Body of pancreas (tissue), 4 donors: ENCODE measurements around the gene BEX2. TPM values are rescaled to one million over a fixed set of nuclear protein-coding genes. Genes with fewer than 3 reads are reported as not detected.

Experiments used
- ATAC-seq: fragments of 150-250 bp; one replicate; pipeline ENCODE4 v1.9.1; 2016
- DNase-seq, 4 donors: peaks; one replicate each; pipeline ENCODE4 v3.0.0-alpha.2; 2019
- H3K27ac ChIP-seq, 4 donors: fragments of 200-600 bp; sonication (generic); 1 replicate in 3 of 4; 2 replicates in 1 of 4; pipeline versions ENCODE4 v1.5.1 to v1.6.1; 2016 to 2019; ENCODE audit warnings: mild to moderate bottlenecking in 1 of 4, mixed read lengths in 1 of 4, moderate library complexity in 1 of 4
- H3K27me3 ChIP-seq, 2 donors: fragments of 200-600 bp; sonication (generic); one replicate each; pipeline ENCODE4 v1.6.0; 2016; ENCODE audit warnings: mild to moderate bottlenecking in 1 of 2
- H3K36me3 ChIP-seq, 2 donors: fragments of 200-600 bp; sonication (generic); replicated peaks in 1 of 2; 2 replicates each; pipeline ENCODE4 v1.5.1; 2016; ENCODE audit warnings: low read depth in 2 of 2; ENCODE audit not compliant: insufficient read depth in 1 of 2
- H3K4me1 ChIP-seq: fragments of 200-600 bp; sonication (generic); one replicate; pipeline ENCODE4 v1.6.0; 2016
- H3K4me3 ChIP-seq, 2 donors: fragments of 200-600 bp; sonication (generic); 1 replicate in 1 of 2; 2 replicates in 1 of 2; pipeline ENCODE4 v1.5.1; 2016 to 2019
- H3K9me3 ChIP-seq, 3 donors: fragments of 200-600 bp; sonication (generic); 1 replicate in 2 of 3; 2 replicates in 1 of 3; pipeline ENCODE4 v1.5.1; 2016
- CTCF ChIP-seq, 7 experiments: fragments of 450-650 bp in 4 of 7; fragments of 200-600 bp in 3 of 7; sonication (generic) in 3 of 7; IDR thresholded peaks; one replicate each; pipeline ENCODE4 v1.5.1; 2016 to 2019; ENCODE audit warnings: antibody characterized with exemption in 7 of 7
- POLR2A ChIP-seq, 3 donors: fragments of 450-650 bp; IDR thresholded peaks; one replicate each; pipeline ENCODE4 v1.6.1; 2016; ENCODE audit warnings: antibody characterized with exemption in 3 of 3, mild to moderate bottlenecking in 2 of 3
- WGBS, 2 donors: methylation state at CpG; one replicate each; pipeline ENCODE4 v1.1.5; 2017; 5-methylcytosine and 5-hydroxymethylcytosine counted together
- intact Hi-C: fragments of 100-400 bp; cut with DNase I; formaldehyde crosslinking; loops from one replicate; pipeline ENCODE4 v1.15.1; 2023
- total RNA-seq, 2 donors: library from RNA; depleted of rRNA; stranded (reverse); fragments of >200 nt; gene quantifications; one replicate each; pipeline ENCODE4 v1.1.0, GENCODE V29; 2016

The BEX2 gene
- total RNA-seq, 2 donors from 2014 or later = 9.9 to 23.9 TPM

- Histone ChIP-seq H3K4me3 (peak within 1 kb of the TSS; percentile 15 to 34), H3K27me3 (no peaks in the 10 kb centered on the region), H3K9me3 (no peaks in the 10 kb centered on the region), H3K36me3 (no peaks in the 10 kb centered on the region), H3K27ac (peak within 1 kb of the TSS; percentile 25 to 91 (median 88)), H3K4me1 (peaks cover 4% of the 10 kb centered on the region)
- ATAC-seq = peak; percentile 93
- peak; percentile 51 to 73 (median 67) for DNase-seq
- WGBS, 2 donors = 0% methylated on average over 10 to 18 of the region's 18 CpGs
- no peak for TF ChIP-seq CTCF (IDR thresholded peaks at IDR 0.05)
- peak; percentile 48 to 91 (median 86) for TF ChIP-seq POLR2A (IDR thresholded peaks at IDR 0.05)
- intact Hi-C loops = no loop called here
These were observed 45.5 kb upstream of the BEX2 start, which contains the start of gene TCEAL9 for GRCh38 chrX:103356130-103356798. TSS of gene TCEAL9 (plus strand) at chrX:103356506. CDS start at chrX:103357685, 1,179 bp downstream.

GRCh38 chrX:103347682-103348397, 37.0 kb upstream of the BEX2 start:
- intact Hi-C loops = no loop called here
- WGBS, 2 donors = 56% methylated on average over 26 to 29 of the region's 29 CpGs
- DNase-seq (no peak), ATAC-seq (no peak)
- Histone ChIP-seq H3K27ac (no peak overlapping the region), H3K4me1 (no peaks in the 10 kb centered on the region), H3K9me3 (no peaks in the 10 kb centered on the region), H3K27me3 (no peaks in the 10 kb centered on the region), H3K36me3 (no peaks in the 10 kb centered on the region), H3K4me3 (no peak overlapping the region)
- TF ChIP-seq POLR2A (IDR thresholded peaks at IDR 0.05) (no peak), CTCF (IDR thresholded peaks at IDR 0.05) (no peak)

- DNase-seq = no peak
- intact Hi-C loops = no loop called here
- TF ChIP-seq CTCF (IDR thresholded peaks at IDR 0.05) (no peak), POLR2A (IDR thresholded peaks at IDR 0.05) (no peak)
- no peaks in the 10 kb centered on the region for H3K36me3 ChIP-seq
- H3K4me1 ChIP-seq = no peaks in the 10 kb centered on the region
- no peak overlapping the region for H3K4me3 ChIP-seq
- no peaks in the 10 kb centered on the region for H3K9me3 ChIP-seq
- H3K27ac ChIP-seq = no peak overlapping the region
- H3K27me3 ChIP-seq = no peaks in the 10 kb centered on the region
- ATAC-seq = no peak
- WGBS, 2 donors = 65 to 72% methylated on average over 2 of the region's 2 CpGs
These were observed 33.8 kb upstream of the BEX2 start for GRCh38 chrX:103344606-103345005.

GRCh38 chrX:103343105-103343504, 32.3 kb upstream of the BEX2 start:
- peak; percentile 46 to 68 (median 55) for DNase-seq
- Histone ChIP-seq H3K27ac (no peak overlapping the region), H3K4me1 (no peaks in the 10 kb centered on the region), H3K36me3 (no peaks in the 10 kb centered on the region), H3K27me3 (no peaks in the 10 kb centered on the region), H3K4me3 (no peak overlapping the region), H3K9me3 (no peaks in the 10 kb centered on the region)
- 0% methylated on average over 2 of the region's 2 CpGs for WGBS, 2 donors
- ATAC-seq = peak; percentile 55
- intact Hi-C loops = no loop called here
- TF ChIP-seq CTCF (IDR thresholded peaks at IDR 0.05) (peak; percentile 42 to 73 (median 57)), POLR2A (IDR thresholded peaks at IDR 0.05) (no peak)
